ENCODE data around the gene ANKH. TPM values are rescaled to one million over a fixed set of nuclear protein-coding genes. Genes with fewer than 3 reads are reported as not detected.

Gene ANKH
- polyA plus RNA-seq, 1 donor (not counting 4 experiments of a cell fraction or from before 2014, with no cell fraction given): 13.8 TPM

- Histone ChIP-seq H3K27me3 (ENCODE audit: control insufficient read depth, extremely low read depth, insufficient read depth, low read length) (no peaks in the 10 kb centered on the region), H3K9ac (ENCODE audit: control insufficient read depth, extremely low read depth, insufficient read depth, low read length) (no peak overlapping the region), H3K36me3 (ENCODE audit: control insufficient read depth in 2 of 2, extremely low read depth in 1 of 2, insufficient read depth in 2 of 2, low read length in 2 of 2) (peaks cover 4% of the 10 kb centered on the region in 2 experiments), H3K4me1 (ENCODE audit: control insufficient read depth, extremely low read depth, insufficient read depth, low read length) (no peaks in the 10 kb centered on the region), H3K4me3 (ENCODE audit: control insufficient read depth in 2 of 3, extremely low read depth in 1 of 3, insufficient read depth in 2 of 3, low read depth in 1 of 3, low read length in 3 of 3) (no peak overlapping the region), H4K20me1 (ENCODE audit: control insufficient read depth, extremely low read depth, insufficient read depth, low read length) (no peaks in the 10 kb centered on the region), H3K9me3 (ENCODE audit: control insufficient read depth, low read depth, low read length) (no peaks in the 10 kb centered on the region), H2AFZ (ENCODE audit: control insufficient read depth, low read length) (no peak overlapping the region), H3K27ac (ENCODE audit: control insufficient read depth, insufficient read depth, low read length) (no peak overlapping the region), H3K79me2 (ENCODE audit: control insufficient read depth, insufficient read depth, low read length) (no peaks in the 10 kb centered on the region), H3K9me1 (ENCODE audit: control insufficient read depth, extremely low read depth, insufficient read depth, low read length) (no peaks in the 10 kb centered on the region), H3K4me2 (ENCODE audit: control insufficient read depth, extremely low read depth, insufficient read depth, low read depth, low read length) (no peak overlapping the region)
- dilution Hi-C loops (cut with MboI; ENCODE audit: extremely low pct_ligation_motif_present, low sequenced_read_pairs): no loop called here
- DNase-seq (ENCODE audit: low read depth, low spot score) (no peak), FAIRE-seq (no peak)
- no peak for TF ChIP-seq EZH2 (IDR thresholded peaks at IDR 0.05; ENCODE audit: low read length)
- TF ChIP-seq, protein P1, sequence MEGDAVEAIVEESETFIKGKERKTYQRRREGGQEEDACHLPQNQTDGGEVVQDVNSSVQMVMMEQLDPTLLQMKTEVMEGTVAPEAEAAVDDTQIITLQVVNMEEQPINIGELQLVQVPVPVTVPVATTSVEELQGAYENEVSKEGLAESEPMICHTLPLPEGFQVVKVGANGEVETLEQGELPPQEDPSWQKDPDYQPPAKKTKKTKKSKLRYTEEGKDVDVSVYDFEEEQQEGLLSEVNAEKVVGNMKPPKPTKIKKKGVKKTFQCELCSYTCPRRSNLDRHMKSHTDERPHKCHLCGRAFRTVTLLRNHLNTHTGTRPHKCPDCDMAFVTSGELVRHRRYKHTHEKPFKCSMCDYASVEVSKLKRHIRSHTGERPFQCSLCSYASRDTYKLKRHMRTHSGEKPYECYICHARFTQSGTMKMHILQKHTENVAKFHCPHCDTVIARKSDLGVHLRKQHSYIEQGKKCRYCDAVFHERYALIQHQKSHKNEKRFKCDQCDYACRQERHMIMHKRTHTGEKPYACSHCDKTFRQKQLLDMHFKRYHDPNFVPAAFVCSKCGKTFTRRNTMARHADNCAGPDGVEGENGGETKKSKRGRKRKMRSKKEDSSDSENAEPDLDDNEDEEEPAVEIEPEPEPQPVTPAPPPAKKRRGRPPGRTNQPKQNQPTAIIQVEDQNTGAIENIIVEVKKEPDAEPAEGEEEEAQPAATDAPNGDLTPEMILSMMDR (optimal IDR thresholded peaks at IDR 0.05 in 1 of 3, IDR thresholded peaks at IDR 0.05 in 1 of 3, conservative IDR thresholded peaks at IDR 0.05 in 1 of 3; ENCODE audit: extremely low read depth in 1 of 3, insufficient read depth in 2 of 3, low read length in 3 of 3): no peak
These were observed 152.8 kb downstream of the ANKH start for GRCh38 chr5:14718778-14719177.

DNA sequence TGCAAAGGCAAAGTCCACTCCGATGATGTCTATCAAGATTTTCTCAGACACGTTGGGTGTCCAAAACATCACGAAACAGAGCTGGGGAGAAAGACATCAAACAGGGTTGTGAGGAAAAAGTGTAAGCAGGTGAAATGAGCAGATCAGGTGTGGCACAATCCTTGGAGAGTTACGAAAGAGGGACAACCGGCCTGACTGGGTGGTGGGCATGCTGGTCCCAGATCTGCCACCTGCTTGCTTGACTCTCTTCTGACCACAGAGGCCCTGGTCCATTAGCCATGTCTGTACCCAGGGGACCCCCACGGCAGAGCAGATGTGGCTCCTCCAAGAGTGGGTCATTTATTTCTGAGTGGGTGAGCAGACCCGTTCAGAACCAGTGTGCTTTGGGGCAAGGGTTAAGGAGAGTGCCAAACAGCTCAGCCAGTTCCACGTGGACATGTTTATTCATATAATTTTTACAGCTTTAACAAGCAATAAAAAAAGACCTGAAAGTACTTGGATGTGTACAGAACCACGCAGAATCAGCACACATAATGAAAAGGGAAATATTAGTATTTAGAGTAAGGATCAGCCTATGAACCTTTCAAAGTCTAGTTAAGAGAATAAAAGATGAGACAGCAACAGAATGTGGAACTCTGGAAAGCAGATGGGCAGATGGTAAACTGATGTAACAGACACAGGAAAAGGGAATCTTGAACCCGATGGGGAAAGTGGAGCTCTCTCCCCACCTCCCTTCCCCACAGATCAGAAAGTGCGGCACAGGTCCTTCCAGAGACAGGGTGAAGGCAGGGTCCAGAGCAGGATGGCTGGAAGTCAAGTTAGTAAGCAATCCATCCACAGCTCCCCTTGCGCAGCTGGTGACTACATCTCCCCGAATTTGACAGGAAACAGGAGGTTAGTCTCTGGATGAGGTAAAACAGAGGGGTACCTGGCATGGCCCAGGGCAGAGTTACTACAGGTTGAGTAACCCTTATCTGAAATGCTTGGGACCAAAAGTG, 154.5 kb downstream of the ANKH start:
- peaks cover 13 to 16% of the 10 kb centered on the region in 2 experiments for H3K36me3 ChIP-seq (ENCODE audit: control insufficient read depth in 2 of 2, extremely low read depth in 1 of 2, insufficient read depth in 2 of 2, low read length in 2 of 2)
- H3K9me3 ChIP-seq (ENCODE audit: control insufficient read depth, low read depth, low read length): no peaks in the 10 kb centered on the region
- no peak overlapping the region for H3K4me2 ChIP-seq (ENCODE audit: control insufficient read depth, extremely low read depth, insufficient read depth, low read depth, low read length)
- no peaks in the 10 kb centered on the region for H3K4me1 ChIP-seq (ENCODE audit: control insufficient read depth, extremely low read depth, insufficient read depth, low read length)
- no peaks in the 10 kb centered on the region for H3K27me3 ChIP-seq (ENCODE audit: control insufficient read depth, extremely low read depth, insufficient read depth, low read length)
- DNase-seq (ENCODE audit: low read depth, low spot score) (no peak), FAIRE-seq (no peak)
- no peak overlapping the region for H3K4me3 ChIP-seq (ENCODE audit: control insufficient read depth in 2 of 3, extremely low read depth in 1 of 3, insufficient read depth in 2 of 3, low read depth in 1 of 3, low read length in 3 of 3)
- no peak overlapping the region for H3K27ac ChIP-seq (ENCODE audit: control insufficient read depth, insufficient read depth, low read length)
- no peaks in the 10 kb centered on the region for H3K9me1 ChIP-seq (ENCODE audit: control insufficient read depth, extremely low read depth, insufficient read depth, low read length)
- H3K9ac ChIP-seq (ENCODE audit: control insufficient read depth, extremely low read depth, insufficient read depth, low read length): no peak overlapping the region
- dilution Hi-C loops (cut with MboI; ENCODE audit: extremely low pct_ligation_motif_present, low sequenced_read_pairs): no loop called here
- H2AFZ ChIP-seq (ENCODE audit: control insufficient read depth, low read length): no peak overlapping the region
- H3K79me2 ChIP-seq (ENCODE audit: control insufficient read depth, insufficient read depth, low read length): no peaks in the 10 kb centered on the region
- TF ChIP-seq, protein P1 (optimal IDR thresholded peaks at IDR 0.05 in 1 of 3, IDR thresholded peaks at IDR 0.05 in 1 of 3, conservative IDR thresholded peaks at IDR 0.05 in 1 of 3; ENCODE audit: extremely low read depth in 1 of 3, insufficient read depth in 2 of 3, low read length in 3 of 3): no peak
- no peak for TF ChIP-seq EZH2 (IDR thresholded peaks at IDR 0.05; ENCODE audit: low read length)
- no peaks in the 10 kb centered on the region for H4K20me1 ChIP-seq (ENCODE audit: control insufficient read depth, extremely low read depth, insufficient read depth, low read length)
